Brain microvascular endothelial cell (primary cell): ENCODE results near the gene GASK1A.

Source experiments
- DNase-seq: peaks from one replicate; pipeline ENCODE4 v3.0.0-alpha.2; 2020
- H3K27ac ChIP-seq: fragments of 250-450 bp; sonication (Bioruptor Pico); 2 replicates; pipeline ENCODE4 v1.5.1; 2020; ENCODE audit warnings: mild to moderate bottlenecking, moderate library complexity
- H3K27me3 ChIP-seq: fragments of 250-450 bp; sonication (Bioruptor Pico); replicated peaks from 2 replicates; pipeline ENCODE4 v1.5.1; 2020; ENCODE audit warnings: mild to moderate bottlenecking
- H3K36me3 ChIP-seq: fragments of 250-450 bp; sonication (Bioruptor Pico); replicated peaks from 2 replicates; pipeline ENCODE4 v1.5.1; 2020; ENCODE audit warnings: mild to moderate bottlenecking
- H3K4me3 ChIP-seq: 2 replicates; pipeline ENCODE4 v1.5.1; 2011; ENCODE audit warnings: low read depth, mild to moderate bottlenecking, control low read depth, low read length, moderate library complexity
- in situ Hi-C: cut with HindIII; loops from 2 replicates; pipeline ENCODE4 v1.10.0; 2017; ENCODE audit warnings: low sequenced_read_pairs, low pct_ligation_motif_present
- TF ChIP-seq, protein P1 (sequence below): IDR thresholded peaks from 2 replicates; pipeline ENCODE4 v1.5.1; 2011; ENCODE audit warnings: low read depth, mild to moderate bottlenecking, moderate library complexity, low read length, control low read depth, inconsistent platforms; ENCODE audit errors: missing control alignments

The GASK1A gene

GRCh38 chr3:43091481-43091880 lies 112.4 kb downstream of the GASK1A start:
- no peaks in the 10 kb centered on the region for H3K36me3 ChIP-seq
- no peaks in the 10 kb centered on the region for H3K27me3 ChIP-seq
- TF ChIP-seq, protein P1, sequence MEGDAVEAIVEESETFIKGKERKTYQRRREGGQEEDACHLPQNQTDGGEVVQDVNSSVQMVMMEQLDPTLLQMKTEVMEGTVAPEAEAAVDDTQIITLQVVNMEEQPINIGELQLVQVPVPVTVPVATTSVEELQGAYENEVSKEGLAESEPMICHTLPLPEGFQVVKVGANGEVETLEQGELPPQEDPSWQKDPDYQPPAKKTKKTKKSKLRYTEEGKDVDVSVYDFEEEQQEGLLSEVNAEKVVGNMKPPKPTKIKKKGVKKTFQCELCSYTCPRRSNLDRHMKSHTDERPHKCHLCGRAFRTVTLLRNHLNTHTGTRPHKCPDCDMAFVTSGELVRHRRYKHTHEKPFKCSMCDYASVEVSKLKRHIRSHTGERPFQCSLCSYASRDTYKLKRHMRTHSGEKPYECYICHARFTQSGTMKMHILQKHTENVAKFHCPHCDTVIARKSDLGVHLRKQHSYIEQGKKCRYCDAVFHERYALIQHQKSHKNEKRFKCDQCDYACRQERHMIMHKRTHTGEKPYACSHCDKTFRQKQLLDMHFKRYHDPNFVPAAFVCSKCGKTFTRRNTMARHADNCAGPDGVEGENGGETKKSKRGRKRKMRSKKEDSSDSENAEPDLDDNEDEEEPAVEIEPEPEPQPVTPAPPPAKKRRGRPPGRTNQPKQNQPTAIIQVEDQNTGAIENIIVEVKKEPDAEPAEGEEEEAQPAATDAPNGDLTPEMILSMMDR, result no peak
- no peak overlapping the region for H3K4me3 ChIP-seq
- in situ Hi-C loops, result no loop called here
- no peak for DNase-seq
- H3K27ac ChIP-seq, result no peak overlapping the region

GRCh38 chr3:43093006-43093405 lies 113.9 kb downstream of the GASK1A start:
- Histone ChIP-seq H3K36me3 (no peaks in the 10 kb centered on the region), H3K27ac (no peak overlapping the region), H3K4me3 (no peak overlapping the region), H3K27me3 (no peaks in the 10 kb centered on the region)
- TF ChIP-seq, protein P1, result no peak
- in situ Hi-C loops, result no loop called here
- DNase-seq, result no peak

- in situ Hi-C loops, result no loop called here
- Histone ChIP-seq H3K4me3 (no peak overlapping the region), H3K27ac (no peak overlapping the region), H3K36me3 (no peaks in the 10 kb centered on the region), H3K27me3 (no peaks in the 10 kb centered on the region)
- TF ChIP-seq, protein P1, result no peak
- DNase-seq, result no peak
These were observed 114.9 kb downstream of the GASK1A start for GRCh38 chr3:43093974-43094373.

- DNase-seq, result no peak
These were observed 115.3 kb downstream of the GASK1A start for GRCh38 chr3:43094381-43094780.

GRCh38 chr3:43094851-43095250 lies 115.7 kb downstream of the GASK1A start:
- no peaks in the 10 kb centered on the region for H3K27me3 ChIP-seq
- H3K4me3 ChIP-seq, result no peak overlapping the region
- no peak for DNase-seq
- H3K27ac ChIP-seq, result no peak overlapping the region
- in situ Hi-C loops, result no loop called here
- H3K36me3 ChIP-seq, result no peaks in the 10 kb centered on the region
- TF ChIP-seq, protein P1, result no peak

More at GRCh38 chr3:43094381-43094780, 115.3 kb downstream of the GASK1A start:
- H3K27me3 ChIP-seq, result no peaks in the 10 kb centered on the region
- H3K4me3 ChIP-seq, result no peak overlapping the region
- TF ChIP-seq, protein P1, result no peak
- H3K27ac ChIP-seq, result no peak overlapping the region
- H3K36me3 ChIP-seq, result no peaks in the 10 kb centered on the region
- in situ Hi-C loops, result no loop called here

- TF ChIP-seq, protein P1, result no peak
- no peaks in the 10 kb centered on the region for H3K27me3 ChIP-seq
- H3K4me3 ChIP-seq, result no peak overlapping the region
- DNase-seq, result no peak
- in situ Hi-C loops, result no loop called here
- no peak overlapping the region for H3K27ac ChIP-seq
- H3K36me3 ChIP-seq, result no peaks in the 10 kb centered on the region
These were observed 116.3 kb downstream of the GASK1A start for GRCh38 chr3:43095370-43095769.
